Urinary bladder (tissue), 4 donors: Measurements from ENCODE around the gene APPL1. TPM values are rescaled to one million over a fixed set of nuclear protein-coding genes. Genes with fewer than 3 reads are reported as not detected.

Experiments used
- DNase-seq: peaks from one replicate; pipeline ENCODE4 v3.0.0-alpha.2; 2015; ENCODE audit errors: extremely low spot score
- H3K27ac ChIP-seq: one replicate; pipeline ENCODE4 v1.5.1; 2013; ENCODE audit warnings: low read depth, mild to moderate bottlenecking, moderate library complexity
- H3K36me3 ChIP-seq: one replicate; pipeline ENCODE4 v1.6.1; 2013; ENCODE audit warnings: mild to moderate bottlenecking, moderate library complexity; ENCODE audit not compliant: insufficient read depth
- H3K4me1 ChIP-seq: one replicate; pipeline ENCODE4 v1.6.1; 2013; ENCODE audit warnings: mild to moderate bottlenecking, moderate library complexity; ENCODE audit not compliant: insufficient read depth
- H3K4me3 ChIP-seq: one replicate; pipeline ENCODE4 v1.5.1; 2013; ENCODE audit warnings: low read depth, low read length
- WGBS: extraction: QIAGEN DNeasy Blood & Tissue Kit; methylation state at CpG from one replicate; pipeline ENCODE4 v1.1.7; 2013; 5-methylcytosine and 5-hydroxymethylcytosine counted together
- polyA plus RNA-seq: library from polyadenylated mRNA; stranded (reverse); fragments of 200-250 nt; gene quantifications from one replicate; pipeline ENCODE4 v1.2.3, GENCODE V29; 2013
- total RNA-seq: library from RNA; depleted of rRNA; stranded (reverse); fragments of >200 nt; gene quantifications from one replicate; pipeline ENCODE4 v1.2.3, GENCODE V29; 2014
- donor health status: healthy with polysubstance abuse.
- donor health status: healthy.

APPL1 gene, protein sequence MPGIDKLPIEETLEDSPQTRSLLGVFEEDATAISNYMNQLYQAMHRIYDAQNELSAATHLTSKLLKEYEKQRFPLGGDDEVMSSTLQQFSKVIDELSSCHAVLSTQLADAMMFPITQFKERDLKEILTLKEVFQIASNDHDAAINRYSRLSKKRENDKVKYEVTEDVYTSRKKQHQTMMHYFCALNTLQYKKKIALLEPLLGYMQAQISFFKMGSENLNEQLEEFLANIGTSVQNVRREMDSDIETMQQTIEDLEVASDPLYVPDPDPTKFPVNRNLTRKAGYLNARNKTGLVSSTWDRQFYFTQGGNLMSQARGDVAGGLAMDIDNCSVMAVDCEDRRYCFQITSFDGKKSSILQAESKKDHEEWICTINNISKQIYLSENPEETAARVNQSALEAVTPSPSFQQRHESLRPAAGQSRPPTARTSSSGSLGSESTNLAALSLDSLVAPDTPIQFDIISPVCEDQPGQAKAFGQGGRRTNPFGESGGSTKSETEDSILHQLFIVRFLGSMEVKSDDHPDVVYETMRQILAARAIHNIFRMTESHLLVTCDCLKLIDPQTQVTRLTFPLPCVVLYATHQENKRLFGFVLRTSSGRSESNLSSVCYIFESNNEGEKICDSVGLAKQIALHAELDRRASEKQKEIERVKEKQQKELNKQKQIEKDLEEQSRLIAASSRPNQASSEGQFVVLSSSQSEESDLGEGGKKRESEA
- total RNA-seq (107 TPM), polyA plus RNA-seq (21.2 TPM)

DNA sequence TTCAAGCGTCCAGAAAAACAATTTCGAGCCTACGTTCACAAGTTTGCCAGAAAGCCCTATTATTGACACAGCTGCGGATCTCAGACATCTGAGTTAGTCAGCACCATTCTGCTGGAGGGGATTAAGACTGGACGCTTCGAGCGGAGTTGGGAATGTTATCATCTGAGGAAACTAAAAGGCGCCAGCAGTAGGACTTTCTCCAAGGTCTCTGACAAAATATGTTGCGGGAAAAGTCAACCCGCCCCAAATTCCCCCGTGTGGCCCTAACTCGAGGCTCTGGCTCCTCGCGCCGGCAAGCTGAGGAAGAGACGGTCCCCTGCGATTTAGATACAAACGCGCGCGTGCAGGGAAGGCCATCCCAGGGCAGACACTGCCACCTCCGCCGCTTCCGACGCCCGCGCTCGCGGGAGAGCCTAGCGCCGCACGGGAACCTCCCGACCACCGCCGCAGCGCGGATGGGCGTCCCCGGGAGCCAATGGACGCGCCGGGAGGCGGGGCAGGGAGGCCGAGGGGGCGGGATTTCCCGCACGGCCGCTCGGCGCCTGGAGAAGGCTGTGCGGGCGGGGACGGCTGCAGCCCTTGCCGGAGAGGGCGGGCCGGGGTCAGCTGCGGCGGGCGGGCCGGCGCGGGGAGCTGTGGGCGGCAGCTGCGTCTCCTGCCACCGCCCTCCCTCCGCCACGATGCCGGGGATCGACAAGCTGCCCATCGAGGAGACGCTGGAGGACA is at the start of gene APPL1:
Gene APPL1 (plus strand): TSS at position 526 of the 726 bp plus-strand sequence. CDS start 155 bp downstream, at position 681.
- peak within 1 kb of the TSS; percentile 65 for H3K4me3 ChIP-seq
- H3K36me3 ChIP-seq: no peaks in the 10 kb centered on the region
- no peaks in the 10 kb centered on the region for H3K4me1 ChIP-seq
- WGBS: under 1% methylated on average over 71 of the region's 71 CpGs
- H3K27ac ChIP-seq: peak within 1 kb of the TSS; percentile 80
- DNase-seq: peak; percentile 68

GRCh38 chr3:57179580-57180410 is 47.7 kb upstream of the APPL1 start:
- Histone ChIP-seq H3K27ac (no peak overlapping the region), H3K4me1 (no peaks in the 10 kb centered on the region), H3K36me3 (no peaks in the 10 kb centered on the region), H3K4me3 (no peak overlapping the region)
- no peak for DNase-seq
- 76% methylated on average over 5 of the region's 5 CpGs for WGBS

DNA sequence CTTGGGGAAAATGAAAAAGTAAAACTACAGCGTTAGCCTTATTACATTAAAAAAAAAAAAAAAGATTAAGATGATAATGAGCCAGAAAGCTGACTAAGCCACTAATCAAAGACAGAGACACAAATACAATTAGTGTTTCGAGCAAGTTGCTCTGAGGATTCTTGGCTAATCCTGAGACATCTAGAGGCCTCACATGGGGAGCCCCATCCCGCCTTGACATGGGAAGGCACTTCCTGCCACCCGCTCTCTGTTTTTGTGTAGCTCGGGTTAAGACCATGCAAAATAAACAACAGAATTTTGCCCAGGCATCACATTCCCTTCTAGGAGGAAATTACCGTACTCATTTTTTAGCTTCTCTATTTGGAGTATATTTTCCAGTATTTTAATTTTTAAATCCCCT is 43.0 kb upstream of the APPL1 start:
- Histone ChIP-seq H3K36me3 (no peaks in the 10 kb centered on the region), H3K27ac (no peak overlapping the region), H3K4me1 (no peaks in the 10 kb centered on the region), H3K4me3 (no peak overlapping the region)
- 43% methylated on average over 6 of the region's 6 CpGs for WGBS
- no peak for DNase-seq

- no peak overlapping the region for H3K27ac ChIP-seq
- H3K4me3 ChIP-seq: no peak overlapping the region
- no peaks in the 10 kb centered on the region for H3K4me1 ChIP-seq
- 94% methylated on average over 3 of the region's 3 CpGs for WGBS
- DNase-seq: no peak
- H3K36me3 ChIP-seq: no peaks in the 10 kb centered on the region
These were observed 35.5 kb upstream of the APPL1 start for GRCh38 chr3:57192028-57192427.

DNA sequence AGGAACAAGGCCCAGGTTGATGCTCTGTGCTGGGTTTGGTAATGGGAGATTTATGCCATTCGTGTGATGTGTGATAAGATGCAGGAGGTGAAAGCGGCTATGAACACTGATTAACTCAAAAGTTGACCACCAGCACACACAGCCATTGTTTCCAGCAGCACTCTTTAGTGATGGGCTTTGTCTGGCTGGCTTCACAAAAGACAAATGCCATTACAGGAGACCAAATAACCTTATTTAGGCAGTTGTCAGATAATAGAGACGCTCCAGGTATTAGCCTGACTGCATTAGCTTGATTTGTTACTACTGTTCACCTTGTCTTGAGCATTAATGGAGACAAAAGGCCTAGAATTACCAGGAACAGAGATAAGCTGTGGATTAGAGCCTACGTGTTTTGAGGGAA is 32.9 kb upstream of the APPL1 start:
- no peaks in the 10 kb centered on the region for H3K36me3 ChIP-seq
- no peaks in the 10 kb centered on the region for H3K4me1 ChIP-seq
- H3K4me3 ChIP-seq: no peak overlapping the region
- DNase-seq: no peak
- WGBS: 84% methylated on average over 4 of the region's 4 CpGs
- no peak overlapping the region for H3K27ac ChIP-seq

GRCh38 chr3:57199895-57200297 is 27.6 kb upstream of the APPL1 start, which contains the start of gene HESX1:
TSS of gene HESX1 (minus strand) at chr3:57199978. CDS start at chr3:57199918, 60 bp downstream.
- DNase-seq: no peak
- Histone ChIP-seq H3K36me3 (no peaks in the 10 kb centered on the region), H3K27ac (no peak within 1 kb of the TSS), H3K4me3 (no peak within 1 kb of the TSS), H3K4me1 (no peaks in the 10 kb centered on the region)
- WGBS: 50% methylated on average over 4 of the region's 4 CpGs

- Histone ChIP-seq H3K27ac (no peak overlapping the region), H3K4me3 (no peak overlapping the region), H3K36me3 (no peaks in the 10 kb centered on the region), H3K4me1 (no peaks in the 10 kb centered on the region)
- 93% methylated on average over 2 of the region's 2 CpGs for WGBS
- DNase-seq: no peak
These were observed 21.1 kb upstream of the APPL1 start for GRCh38 chr3:57206423-57206822.

DNA sequence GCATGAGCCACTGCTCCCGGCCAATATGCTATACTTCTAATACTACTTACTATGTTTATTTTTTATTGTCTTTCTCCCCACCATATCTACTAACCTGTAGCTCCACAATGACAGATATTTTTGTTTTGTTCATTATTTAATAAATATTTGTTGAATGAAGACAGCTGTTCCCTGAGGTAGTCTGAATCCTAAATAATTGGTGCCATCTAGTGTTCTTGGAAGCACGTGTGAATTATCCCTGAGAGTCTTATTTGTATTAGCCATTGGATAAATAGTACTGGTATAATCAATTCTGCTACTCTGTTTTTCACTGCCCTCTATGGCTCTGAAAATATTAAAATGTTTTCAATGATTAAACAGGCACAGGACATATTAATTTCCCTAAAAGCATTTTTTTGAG is 5.6 kb upstream of the APPL1 start:
- no peak overlapping the region for H3K27ac ChIP-seq
- no peak overlapping the region for H3K4me3 ChIP-seq
- no peaks in the 10 kb centered on the region for H3K4me1 ChIP-seq
- H3K36me3 ChIP-seq: no peaks in the 10 kb centered on the region
- WGBS: 48% methylated on average over 2 of the region's 2 CpGs
- DNase-seq: no peak

DNA sequence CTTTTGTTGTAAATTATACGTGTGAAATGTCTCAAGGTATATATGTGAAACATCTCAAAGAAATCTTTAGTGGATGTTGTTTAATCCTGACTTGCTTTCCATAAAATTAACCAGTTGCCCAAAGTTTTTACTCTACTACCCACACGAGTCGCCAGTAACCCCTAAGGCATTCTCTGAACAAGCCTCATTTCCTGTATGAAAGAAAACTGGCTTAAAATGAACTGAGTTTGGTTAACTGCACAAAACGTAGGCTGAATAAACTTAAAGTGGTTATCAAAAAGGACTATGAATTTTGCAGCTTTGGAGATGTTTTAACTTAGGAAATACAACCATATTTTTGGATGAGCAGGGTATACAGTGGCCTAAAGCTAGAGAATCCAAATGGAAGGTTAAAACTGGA is 2.7 kb upstream of the APPL1 start:
- Histone ChIP-seq H3K4me1 (no peaks in the 10 kb centered on the region), H3K36me3 (no peaks in the 10 kb centered on the region), H3K27ac (no peak overlapping the region), H3K4me3 (no peak overlapping the region)
- WGBS: 73% methylated on average over 4 of the region's 4 CpGs
- DNase-seq: no peak

DNA sequence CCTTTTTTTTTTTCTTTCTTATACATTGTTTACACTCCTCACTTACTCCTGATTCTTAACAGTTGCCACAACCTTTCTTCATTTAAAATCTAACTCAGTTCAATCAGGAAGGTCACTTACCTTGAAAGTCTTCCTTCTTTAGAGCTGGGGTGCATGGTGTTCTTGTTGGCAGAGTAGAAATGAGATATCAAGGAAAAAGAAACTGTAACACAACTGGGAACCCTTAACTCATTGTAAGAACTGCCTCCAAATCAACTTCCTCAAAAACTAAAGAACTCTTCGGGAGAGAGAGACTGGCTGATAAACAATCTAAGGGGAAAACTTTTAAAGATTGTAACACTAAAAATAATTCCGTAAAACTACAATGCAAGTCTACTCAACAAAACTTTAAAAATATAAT is 1.4 kb upstream of the APPL1 start:
- Histone ChIP-seq H3K4me3 (no peak overlapping the region), H3K4me1 (no peaks in the 10 kb centered on the region), H3K36me3 (no peaks in the 10 kb centered on the region), H3K27ac (no peak overlapping the region)
- no peak for DNase-seq
- WGBS: 62% methylated on average over 2 of the region's 2 CpGs

GRCh38 chr3:57227930-57228751 is 612 bp downstream of the APPL1 start:
- WGBS: under 1% methylated on average over 70 of the region's 70 CpGs
- Histone ChIP-seq H3K4me1 (no peaks in the 10 kb centered on the region), H3K4me3 (peak overlapping the region; percentile 65), H3K36me3 (no peaks in the 10 kb centered on the region), H3K27ac (peak overlapping the region; percentile 80)
- peak; percentile 23 for DNase-seq

- 77% methylated on average over 2 of the region's 2 CpGs for WGBS
- Histone ChIP-seq H3K36me3 (no peaks in the 10 kb centered on the region), H3K27ac (no peak overlapping the region), H3K4me3 (no peak overlapping the region), H3K4me1 (no peaks in the 10 kb centered on the region)
- no peak for DNase-seq
These were observed 2.5 kb downstream of the APPL1 start for GRCh38 chr3:57230006-57230405.
